Measurements from ENCODE around the gene SNX11. TPM values are rescaled to one million over a fixed set of nuclear protein-coding genes. Genes with fewer than 3 reads are reported as not detected.

SNX11 gene
- total RNA-seq, 5 donors from 2014 or later (not counting 1 experiment from before 2014, with no cell fraction given): 10.6 to 20.4 (median 19.5) TPM

DNA sequence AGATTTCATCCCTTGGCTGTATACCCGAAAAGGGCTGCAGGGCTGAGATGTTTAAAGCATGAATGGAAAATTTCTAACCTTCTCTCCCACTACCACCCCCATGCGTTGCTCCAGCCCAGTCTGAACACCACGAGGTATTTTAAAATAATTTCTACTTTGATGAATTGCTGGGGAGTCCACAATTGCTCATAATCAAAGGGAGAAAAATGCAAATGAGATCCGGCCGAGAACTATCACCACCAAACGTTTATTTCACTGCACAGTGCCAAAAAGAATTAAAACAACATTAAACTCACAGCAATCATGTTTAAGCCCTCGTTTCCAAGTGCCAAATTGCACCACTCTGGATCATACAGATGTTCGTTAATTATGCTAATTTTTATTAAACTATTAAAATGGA lies 36.7 kb downstream of the SNX11 start:
- CTCF ChIA-PET: no interaction called here
- Histone ChIP-seq H3K27ac (ENCODE audit: low read length) (no peak overlapping the region), H3K9me3 (no peaks in the 10 kb centered on the region), H3K4me1 (ENCODE audit: control insufficient read depth in 1 of 2, extremely low read depth in 1 of 2, insufficient read depth in 2 of 2, low read length in 2 of 2) (no peaks in the 10 kb centered on the region), H3K36me3 (ENCODE audit: control insufficient read depth in 2 of 2, extremely low read depth in 1 of 2, insufficient read depth in 1 of 2, low read length in 1 of 2) (peaks cover 18 to 76% of the 10 kb centered on the region in 2 donors), H3K27me3 (replicated peaks in 1 of 2; ENCODE audit: control insufficient read depth in 2 of 2, extremely low read depth in 1 of 2, insufficient read depth in 2 of 2, low read length in 1 of 2) (no peaks in the 10 kb centered on the region), H3K4me3 (ENCODE audit: control insufficient read depth in 1 of 2, extremely low read depth in 1 of 2, low read length in 1 of 2) (no peak overlapping the region)
- peak overlapping the region in 1 of 2 donors; percentile 51 for H3K27ac Mint-ChIP-seq
- no peak overlapping the region for H3K4me3 Mint-ChIP-seq
- DNase-seq (no peak), ATAC-seq (replicated peaks in 1 of 4) (no peak)
- peaks cover 34% of the 10 kb centered on the region for H3K36me3 Mint-ChIP-seq
- POLR2A ChIA-PET: no interaction called here
- H3K9me3 Mint-ChIP-seq: no peaks in the 10 kb centered on the region
- peaks cover 0 to 11% (median 4%) of the 10 kb centered on the region in 3 donors for H3K4me1 Mint-ChIP-seq
- H3K27me3 Mint-ChIP-seq: no peaks in the 10 kb centered on the region
- WGBS (ENCODE audit: insufficient coverage): 70% methylated on average over 2 of the region's 8 CpGs

DNA sequence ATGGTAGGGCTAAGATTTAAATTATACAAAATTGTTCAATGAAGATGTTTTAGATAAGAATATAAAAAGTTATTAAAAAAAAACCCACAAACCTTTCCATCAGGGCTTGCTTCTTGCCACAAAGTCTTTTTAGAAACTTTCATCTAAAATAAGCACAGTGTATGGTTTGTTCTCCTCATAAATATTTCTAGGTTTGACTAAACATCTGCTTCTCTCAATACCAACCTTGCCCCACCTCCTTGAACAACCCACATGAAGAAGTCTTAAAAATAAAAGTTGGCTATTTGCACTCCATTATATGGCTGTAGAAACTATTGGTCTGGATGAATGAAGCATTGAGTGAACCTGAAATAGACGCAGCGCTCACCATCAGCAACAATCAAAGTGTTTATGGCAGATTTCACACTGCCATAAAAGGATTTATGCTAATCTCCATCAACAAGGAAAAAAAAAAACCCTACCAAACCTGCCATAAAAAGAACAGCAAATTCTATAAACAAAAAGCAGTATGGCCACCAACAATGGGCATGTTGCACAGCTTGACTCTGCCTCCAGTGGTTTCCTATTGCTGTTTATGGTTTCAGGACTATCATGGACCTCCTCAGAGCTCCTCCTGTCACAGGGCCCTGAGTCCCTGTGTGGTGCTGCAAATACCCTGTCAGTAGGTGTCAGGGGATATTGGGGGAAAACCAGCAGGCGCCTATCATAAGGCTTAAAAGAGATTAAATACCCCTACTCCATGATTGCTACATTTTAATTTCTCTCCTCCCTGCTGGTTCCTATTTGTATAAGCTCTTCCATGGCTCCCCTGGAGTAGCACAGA lies 37.6 kb downstream of the SNX11 start:
- H3K9me3 ChIP-seq: no peaks in the 10 kb centered on the region
- Mint-ChIP-seq H3K9me3 (no peaks in the 10 kb centered on the region), H3K36me3 (peaks cover 29% of the 10 kb centered on the region), H3K27ac (peak overlapping the region; percentile 19 to 63), H3K4me3 (no peak overlapping the region), H3K27me3 (no peaks in the 10 kb centered on the region), H3K4me1 (peaks cover 0 to 6% (median 4%) of the 10 kb centered on the region in 3 donors)
- H3K27ac ChIP-seq (ENCODE audit: low read length): no peak overlapping the region
- DNase-seq (no peak), ATAC-seq (replicated peaks in 1 of 4) (no peak)
- ChIA-PET POLR2A (interaction anchor here in 1 of 2 donors (0.6 kb wide), 1 partner anchor 80 kb away, joined by 7 read pairs; no protein-coding TSS in a partner anchor), CTCF (no interaction called here)
- WGBS (ENCODE audit: insufficient coverage): no CpG with 5 or more reads among the region's 3 CpGs
- no peaks in the 10 kb centered on the region for H3K4me1 ChIP-seq (ENCODE audit: control insufficient read depth in 1 of 2, extremely low read depth in 1 of 2, insufficient read depth in 2 of 2, low read length in 2 of 2)
- H3K4me3 ChIP-seq (ENCODE audit: control insufficient read depth in 1 of 2, extremely low read depth in 1 of 2, low read length in 1 of 2): no peak overlapping the region
- H3K27me3 ChIP-seq (replicated peaks in 1 of 2; ENCODE audit: control insufficient read depth in 2 of 2, extremely low read depth in 1 of 2, insufficient read depth in 2 of 2, low read length in 1 of 2): no peaks in the 10 kb centered on the region
- peaks cover 18 to 76% of the 10 kb centered on the region in 2 donors for H3K36me3 ChIP-seq (ENCODE audit: control insufficient read depth in 2 of 2, extremely low read depth in 1 of 2, insufficient read depth in 1 of 2, low read length in 1 of 2)

GRCh38 chr17:48148029-48148770 lies 40.6 kb downstream of the SNX11 start:
- H3K4me1 ChIP-seq (ENCODE audit: control insufficient read depth in 1 of 2, extremely low read depth in 1 of 2, insufficient read depth in 2 of 2, low read length in 2 of 2): no peaks in the 10 kb centered on the region
- Mint-ChIP-seq H3K4me1 (peaks cover 0 to 4% (median 0%) of the 10 kb centered on the region in 3 donors), H3K36me3 (peaks cover 38% of the 10 kb centered on the region), H3K4me3 (no peak overlapping the region), H3K9me3 (no peaks in the 10 kb centered on the region), H3K27me3 (no peaks in the 10 kb centered on the region), H3K27ac (no peak overlapping the region)
- H3K27me3 ChIP-seq (replicated peaks in 1 of 2; ENCODE audit: control insufficient read depth in 2 of 2, extremely low read depth in 1 of 2, insufficient read depth in 2 of 2, low read length in 1 of 2): no peaks in the 10 kb centered on the region
- H3K27ac ChIP-seq (ENCODE audit: low read length): no peak overlapping the region
- H3K4me3 ChIP-seq (ENCODE audit: control insufficient read depth in 1 of 2, extremely low read depth in 1 of 2, low read length in 1 of 2): no peak overlapping the region
- no peak for DNase-seq
- CTCF ChIA-PET: interaction anchor here in 1 of 2 donors (0.6 kb wide), 1 partner anchor 285 kb away, joined by 4 read pairs; no protein-coding TSS in a partner anchor
- ATAC-seq (replicated peaks in 1 of 4): peak in 1 of 4 experiments; percentile 39
- H3K9me3 ChIP-seq: no peaks in the 10 kb centered on the region
- H3K36me3 ChIP-seq (ENCODE audit: control insufficient read depth in 2 of 2, extremely low read depth in 1 of 2, insufficient read depth in 1 of 2, low read length in 1 of 2): peaks cover 18 to 82% of the 10 kb centered on the region in 2 donors
- 90% methylated on average over 10 of the region's 14 CpGs for WGBS (ENCODE audit: insufficient coverage)
- POLR2A ChIA-PET: interaction anchor here in 1 of 2 donors (0.6 kb wide), 1 partner anchor 16 kb away, joined by 5 read pairs; no protein-coding TSS in a partner anchor

GRCh38 chr17:48148854-48149786 lies 41.6 kb downstream of the SNX11 start:
- peaks cover 0 to 4% (median 0%) of the 10 kb centered on the region in 3 donors for H3K4me1 Mint-ChIP-seq
- H3K27me3 Mint-ChIP-seq: no peaks in the 10 kb centered on the region
- no peak overlapping the region for H3K27ac Mint-ChIP-seq
- ChIA-PET CTCF (no interaction called here), POLR2A (no interaction called here)
- Histone ChIP-seq H3K27me3 (replicated peaks in 1 of 2; ENCODE audit: control insufficient read depth in 2 of 2, extremely low read depth in 1 of 2, insufficient read depth in 2 of 2, low read length in 1 of 2) (no peaks in the 10 kb centered on the region), H3K27ac (ENCODE audit: low read length) (no peak overlapping the region), H3K36me3 (ENCODE audit: control insufficient read depth in 2 of 2, extremely low read depth in 1 of 2, insufficient read depth in 1 of 2, low read length in 1 of 2) (peaks cover 13 to 82% of the 10 kb centered on the region in 2 donors), H3K4me3 (ENCODE audit: control insufficient read depth in 1 of 2, extremely low read depth in 1 of 2, low read length in 1 of 2) (no peak overlapping the region), H3K4me1 (ENCODE audit: control insufficient read depth in 1 of 2, extremely low read depth in 1 of 2, insufficient read depth in 2 of 2, low read length in 2 of 2) (no peaks in the 10 kb centered on the region), H3K9me3 (no peaks in the 10 kb centered on the region)
- no peaks in the 10 kb centered on the region for H3K9me3 Mint-ChIP-seq
- H3K36me3 Mint-ChIP-seq: peaks cover 40% of the 10 kb centered on the region
- ATAC-seq (replicated peaks in 1 of 4) (peak in 1 of 4 experiments; percentile 35), DNase-seq (peak in 2 of 35 experiments; percentile 2 to 8)
- 98% methylated on average over 6 of the region's 16 CpGs for WGBS (ENCODE audit: insufficient coverage)
- no peak overlapping the region for H3K4me3 Mint-ChIP-seq

GRCh38 chr17:48149787-48150463 lies 42.4 kb downstream of the SNX11 start:
- Histone ChIP-seq H3K4me3 (ENCODE audit: control insufficient read depth in 1 of 2, extremely low read depth in 1 of 2, low read length in 1 of 2) (no peak overlapping the region), H3K27ac (ENCODE audit: low read length) (no peak overlapping the region), H3K9me3 (no peaks in the 10 kb centered on the region), H3K4me1 (ENCODE audit: control insufficient read depth in 1 of 2, extremely low read depth in 1 of 2, insufficient read depth in 2 of 2, low read length in 2 of 2) (no peaks in the 10 kb centered on the region), H3K36me3 (ENCODE audit: control insufficient read depth in 2 of 2, extremely low read depth in 1 of 2, insufficient read depth in 1 of 2, low read length in 1 of 2) (peaks cover 12 to 79% of the 10 kb centered on the region in 2 donors), H3K27me3 (replicated peaks in 1 of 2; ENCODE audit: control insufficient read depth in 2 of 2, extremely low read depth in 1 of 2, insufficient read depth in 2 of 2, low read length in 1 of 2) (no peaks in the 10 kb centered on the region)
- no peak for DNase-seq
- Mint-ChIP-seq H3K9me3 (no peaks in the 10 kb centered on the region), H3K36me3 (peaks cover 44% of the 10 kb centered on the region), H3K4me3 (no peak overlapping the region), H3K4me1 (peaks cover 0 to 4% (median 0%) of the 10 kb centered on the region in 3 donors), H3K27ac (no peak overlapping the region), H3K27me3 (no peaks in the 10 kb centered on the region)
- no CpG with 5 or more reads among the region's 4 CpGs for WGBS (ENCODE audit: insufficient coverage)
- CTCF ChIA-PET: interaction anchor here in 1 of 2 donors (0.6 kb wide), 1 partner anchor 114 kb away, joined by 6 read pairs; no protein-coding TSS in a partner anchor
- ATAC-seq (replicated peaks in 1 of 4): no peak
- POLR2A ChIA-PET: no interaction called here

Measured in T-cell (primary cell).